ENCODE measurements around the gene COL27A1. TPM values are rescaled to one million over a fixed set of nuclear protein-coding genes. Genes with fewer than 3 reads are reported as not detected.

COL27A1 gene
- total RNA-seq = 10 to 100 TPM; 11.4 to 12.2 TPM

DNA sequence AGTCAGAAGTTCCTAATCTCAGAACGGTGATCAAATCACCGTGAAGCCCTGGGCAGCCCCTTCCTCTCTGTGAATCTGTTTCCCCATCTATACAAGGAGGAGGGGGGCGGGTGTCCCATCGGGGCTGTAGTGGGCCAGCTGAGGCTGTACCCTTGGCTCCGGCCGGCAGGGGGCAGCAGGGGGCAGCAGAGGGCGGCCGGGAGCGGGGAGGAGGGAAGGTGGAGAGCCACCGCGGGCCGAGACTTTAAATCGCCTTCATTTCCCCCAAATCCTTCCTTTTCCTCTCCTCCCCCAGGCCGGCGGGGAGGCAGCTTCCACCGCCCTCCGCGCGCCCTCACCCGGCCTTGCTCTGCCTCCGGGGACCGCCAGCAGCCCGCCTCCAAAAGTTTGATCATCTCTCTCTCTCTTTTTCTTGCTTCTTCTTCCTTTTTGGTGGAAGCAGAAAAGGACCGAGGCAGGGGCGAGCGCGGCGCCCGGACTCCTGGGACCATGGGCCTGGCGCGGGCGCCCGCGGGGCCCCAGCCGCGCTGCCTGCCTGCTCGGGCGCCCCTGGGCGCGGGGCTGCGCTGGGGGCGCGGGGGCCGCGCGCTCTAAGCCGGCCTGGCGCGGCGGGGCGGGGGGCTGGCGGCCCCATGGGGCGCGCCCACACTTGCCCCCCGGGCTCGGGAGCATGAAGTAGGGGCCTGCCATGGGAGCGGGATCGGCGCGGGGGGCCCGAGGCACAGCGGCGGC, at the start of gene COL27A1:
TSS of gene COL27A1 (plus strand) at position 275 of the 732 bp plus-strand sequence. CDS start at position 689, 414 bp downstream.
- Mint-ChIP-seq H3K9me3 (no peaks in the 10 kb centered on the region), H3K4me3 (peak within 1 kb of the TSS; percentile 87), H3K36me3 (peaks cover 3% of the 10 kb centered on the region), H3K27ac (peak within 1 kb of the TSS; percentile 90), H3K4me1 (peaks cover 18% of the 10 kb centered on the region), H3K27me3 (peaks cover 42% of the 10 kb centered on the region)
- DNase-seq = peak; percentile 88

GRCh38 chr9:114107286-114108001, 47.9 kb upstream of the COL27A1 start:
- no peak for DNase-seq
- Mint-ChIP-seq H3K9me3 (peaks cover 3% of the 10 kb centered on the region), H3K27ac (no peak overlapping the region), H3K4me3 (no peak overlapping the region), H3K27me3 (peaks cover 9% of the 10 kb centered on the region), H3K36me3 (no peaks in the 10 kb centered on the region), H3K4me1 (no peaks in the 10 kb centered on the region)

DNA sequence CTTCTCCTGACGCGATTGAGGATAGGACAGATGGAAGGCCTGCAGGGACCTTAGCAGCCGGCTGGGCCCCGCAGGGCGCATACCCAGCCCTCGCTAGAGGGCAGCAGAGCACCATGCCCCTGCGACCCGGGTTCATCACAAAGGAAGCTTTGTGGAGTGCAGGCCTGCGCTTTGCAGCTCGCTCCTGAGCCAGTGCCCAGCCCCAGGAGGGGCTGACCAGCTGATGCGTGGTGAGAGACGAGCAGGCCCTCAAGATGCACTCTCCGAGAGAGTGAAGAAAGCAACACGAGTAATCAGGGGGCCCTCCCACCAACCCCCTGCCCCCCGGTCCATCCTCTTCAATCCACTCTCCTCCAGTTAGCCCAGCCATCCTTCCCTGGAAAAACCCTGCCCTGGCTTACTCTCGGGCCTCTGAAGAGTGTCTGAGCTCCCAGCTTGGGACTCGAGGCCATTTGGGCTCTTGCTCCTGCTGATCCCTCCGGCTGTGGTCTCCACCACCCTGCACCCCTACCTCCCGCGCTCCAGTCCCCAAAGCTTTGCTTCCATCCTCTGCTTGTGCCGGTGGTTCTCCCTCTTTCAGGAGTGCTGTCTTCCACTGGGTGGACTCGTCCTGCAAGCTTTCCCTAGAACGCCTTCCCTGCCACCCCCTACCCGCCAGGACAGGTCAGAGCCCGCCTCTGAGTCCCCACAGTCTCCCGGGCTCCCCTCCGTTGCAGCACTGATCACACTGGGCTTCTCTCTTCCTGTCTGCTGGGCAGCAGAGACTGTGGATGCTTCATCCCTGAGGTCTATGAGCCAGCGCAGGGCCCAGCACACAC, 47.1 kb upstream of the COL27A1 start:
- no peaks in the 10 kb centered on the region for H3K9me3 Mint-ChIP-seq
- H3K27me3 Mint-ChIP-seq = peaks cover 10% of the 10 kb centered on the region
- H3K36me3 Mint-ChIP-seq = no peaks in the 10 kb centered on the region
- no peak overlapping the region for H3K4me3 Mint-ChIP-seq
- peak; percentile 69 for DNase-seq
- H3K4me1 Mint-ChIP-seq = no peaks in the 10 kb centered on the region
- H3K27ac Mint-ChIP-seq = no peak overlapping the region

DNA sequence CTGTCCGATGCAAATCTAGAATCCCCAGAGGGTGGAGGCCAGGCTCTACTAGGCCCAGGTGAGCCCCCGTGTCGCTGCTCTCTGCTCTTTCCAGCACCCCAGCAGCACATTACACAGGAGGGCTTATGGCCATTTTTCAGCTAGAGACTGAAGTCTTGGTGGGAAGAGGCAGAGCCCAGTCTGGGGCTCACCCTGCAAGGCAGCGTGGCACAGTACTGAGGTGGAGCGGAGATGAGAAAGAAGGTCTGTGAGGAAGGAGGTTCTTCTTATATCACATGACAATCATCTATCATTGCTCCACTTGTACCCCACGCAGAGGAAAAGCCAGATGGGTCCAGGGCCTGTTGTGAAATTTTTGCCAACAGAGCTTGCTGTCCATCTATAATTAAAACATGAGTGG, 46.2 kb upstream of the COL27A1 start:
- H3K27me3 Mint-ChIP-seq = peaks cover 16% of the 10 kb centered on the region
- H3K4me3 Mint-ChIP-seq = no peak overlapping the region
- no peaks in the 10 kb centered on the region for H3K9me3 Mint-ChIP-seq
- DNase-seq = no peak
- no peak overlapping the region for H3K27ac Mint-ChIP-seq
- H3K4me1 Mint-ChIP-seq = no peaks in the 10 kb centered on the region
- no peaks in the 10 kb centered on the region for H3K36me3 Mint-ChIP-seq

DNA sequence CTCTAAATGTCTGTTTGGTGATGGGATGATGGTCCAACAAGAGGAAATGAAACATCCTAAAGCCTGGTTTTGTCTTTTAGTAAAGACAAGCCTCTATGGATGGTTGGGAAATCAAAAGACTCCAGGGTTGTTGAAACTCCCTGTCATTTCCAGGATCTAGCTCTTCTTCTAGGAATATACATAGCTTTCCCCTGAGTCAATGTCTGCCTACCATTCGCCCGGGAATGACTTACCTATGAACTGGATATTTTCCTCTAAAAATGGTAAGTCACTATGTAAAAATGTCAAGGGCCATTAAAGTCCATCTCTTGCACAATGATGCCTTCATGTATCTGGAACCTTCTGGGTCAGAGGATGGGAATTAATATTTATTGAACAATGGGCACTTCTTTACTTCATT, 45.2 kb upstream of the COL27A1 start:
- Mint-ChIP-seq H3K27ac (no peak overlapping the region), H3K9me3 (no peaks in the 10 kb centered on the region)

GRCh38 chr9:114112325-114112724, 43.0 kb upstream of the COL27A1 start:
- H3K27ac Mint-ChIP-seq = no peak overlapping the region

More for the DNA sequence above, 45.2 kb upstream of the COL27A1 start:
- H3K4me1 Mint-ChIP-seq = no peaks in the 10 kb centered on the region
- no peak for DNase-seq
- H3K36me3 Mint-ChIP-seq = no peaks in the 10 kb centered on the region
- H3K4me3 Mint-ChIP-seq = no peak overlapping the region
- H3K27me3 Mint-ChIP-seq = peaks cover 17% of the 10 kb centered on the region

GRCh38 chr9:114112778-114113584, 42.4 kb upstream of the COL27A1 start:
- DNase-seq = no peak
- no peak overlapping the region for H3K4me3 Mint-ChIP-seq
- H3K9me3 Mint-ChIP-seq = no peaks in the 10 kb centered on the region
- no peaks in the 10 kb centered on the region for H3K36me3 Mint-ChIP-seq
- no peak overlapping the region for H3K27ac Mint-ChIP-seq
- H3K27me3 Mint-ChIP-seq = peaks cover 26% of the 10 kb centered on the region
- H3K4me1 Mint-ChIP-seq = no peaks in the 10 kb centered on the region

More at GRCh38 chr9:114112325-114112724, 43.0 kb upstream of the COL27A1 start:
- Mint-ChIP-seq H3K27me3 (peaks cover 21% of the 10 kb centered on the region), H3K4me1 (no peaks in the 10 kb centered on the region), H3K9me3 (no peaks in the 10 kb centered on the region), H3K36me3 (no peaks in the 10 kb centered on the region), H3K4me3 (no peak overlapping the region)
- DNase-seq = no peak

DNA sequence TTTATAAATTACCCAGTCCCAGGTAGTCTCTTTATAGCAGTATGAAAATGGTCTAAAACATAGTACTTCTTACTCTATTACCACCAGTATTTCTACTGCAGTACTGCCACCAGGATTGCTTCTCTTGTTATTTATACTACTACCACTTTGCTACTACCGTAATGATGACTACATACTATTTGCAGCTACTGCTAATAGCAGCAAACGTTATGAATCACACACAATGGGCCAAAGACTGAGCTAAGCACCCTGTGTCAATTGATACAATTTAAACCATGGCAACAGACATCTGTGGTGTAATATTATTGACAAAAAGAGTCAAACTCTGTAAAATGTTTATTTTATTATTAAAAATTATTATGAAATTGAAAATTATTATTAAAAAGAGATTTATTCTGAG, 41.0 kb upstream of the COL27A1 start:
- H3K4me3 Mint-ChIP-seq = no peak overlapping the region
- peaks cover 30% of the 10 kb centered on the region for H3K27me3 Mint-ChIP-seq
- H3K36me3 Mint-ChIP-seq = no peaks in the 10 kb centered on the region
- H3K27ac Mint-ChIP-seq = no peak overlapping the region
- no peak for DNase-seq
- H3K4me1 Mint-ChIP-seq = no peaks in the 10 kb centered on the region
- no peaks in the 10 kb centered on the region for H3K9me3 Mint-ChIP-seq

DNA sequence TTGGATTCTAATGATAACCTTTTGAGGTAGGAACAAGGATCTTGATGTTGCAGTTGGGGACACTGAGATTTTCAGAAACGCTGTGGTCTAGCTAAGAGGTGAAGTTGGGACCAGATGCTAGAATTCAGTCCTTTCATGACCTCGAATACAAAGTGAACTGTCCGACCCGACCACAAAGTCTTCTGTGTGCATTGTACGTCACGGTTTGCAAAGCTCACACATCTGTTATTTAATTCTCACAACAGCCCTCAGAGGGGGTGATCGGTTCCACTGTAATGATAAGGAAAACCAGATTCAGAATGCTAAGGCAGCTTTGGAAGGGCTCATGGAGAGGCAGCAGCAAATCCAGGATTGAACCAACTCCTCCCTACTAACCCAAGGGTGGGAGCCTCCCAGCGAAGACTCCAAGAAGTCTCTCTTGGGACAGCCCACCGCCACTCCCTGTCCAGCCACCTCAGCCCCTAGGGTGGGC, 39.6 kb upstream of the COL27A1 start:
- Mint-ChIP-seq H3K36me3 (no peaks in the 10 kb centered on the region), H3K4me3 (no peak overlapping the region), H3K27ac (no peak overlapping the region), H3K27me3 (peaks cover 30% of the 10 kb centered on the region), H3K9me3 (no peaks in the 10 kb centered on the region), H3K4me1 (no peaks in the 10 kb centered on the region)
- DNase-seq = no peak

- DNase-seq = no peak
Measured at GRCh38 chr9:114116126-114116747, 39.1 kb upstream of the COL27A1 start.

GRCh38 chr9:114117614-114117995, 37.7 kb upstream of the COL27A1 start:
- Mint-ChIP-seq H3K27me3 (peaks cover 30% of the 10 kb centered on the region), H3K36me3 (no peaks in the 10 kb centered on the region), H3K4me1 (no peaks in the 10 kb centered on the region), H3K9me3 (no peaks in the 10 kb centered on the region), H3K4me3 (no peak overlapping the region), H3K27ac (no peak overlapping the region)
- DNase-seq = no peak

More at GRCh38 chr9:114116126-114116747, 39.1 kb upstream of the COL27A1 start:
- peaks cover 30% of the 10 kb centered on the region for H3K27me3 Mint-ChIP-seq
- H3K4me3 Mint-ChIP-seq = no peak overlapping the region
- H3K9me3 Mint-ChIP-seq = no peaks in the 10 kb centered on the region
- no peak overlapping the region for H3K27ac Mint-ChIP-seq
- H3K36me3 Mint-ChIP-seq = no peaks in the 10 kb centered on the region
- H3K4me1 Mint-ChIP-seq = no peaks in the 10 kb centered on the region

DNA sequence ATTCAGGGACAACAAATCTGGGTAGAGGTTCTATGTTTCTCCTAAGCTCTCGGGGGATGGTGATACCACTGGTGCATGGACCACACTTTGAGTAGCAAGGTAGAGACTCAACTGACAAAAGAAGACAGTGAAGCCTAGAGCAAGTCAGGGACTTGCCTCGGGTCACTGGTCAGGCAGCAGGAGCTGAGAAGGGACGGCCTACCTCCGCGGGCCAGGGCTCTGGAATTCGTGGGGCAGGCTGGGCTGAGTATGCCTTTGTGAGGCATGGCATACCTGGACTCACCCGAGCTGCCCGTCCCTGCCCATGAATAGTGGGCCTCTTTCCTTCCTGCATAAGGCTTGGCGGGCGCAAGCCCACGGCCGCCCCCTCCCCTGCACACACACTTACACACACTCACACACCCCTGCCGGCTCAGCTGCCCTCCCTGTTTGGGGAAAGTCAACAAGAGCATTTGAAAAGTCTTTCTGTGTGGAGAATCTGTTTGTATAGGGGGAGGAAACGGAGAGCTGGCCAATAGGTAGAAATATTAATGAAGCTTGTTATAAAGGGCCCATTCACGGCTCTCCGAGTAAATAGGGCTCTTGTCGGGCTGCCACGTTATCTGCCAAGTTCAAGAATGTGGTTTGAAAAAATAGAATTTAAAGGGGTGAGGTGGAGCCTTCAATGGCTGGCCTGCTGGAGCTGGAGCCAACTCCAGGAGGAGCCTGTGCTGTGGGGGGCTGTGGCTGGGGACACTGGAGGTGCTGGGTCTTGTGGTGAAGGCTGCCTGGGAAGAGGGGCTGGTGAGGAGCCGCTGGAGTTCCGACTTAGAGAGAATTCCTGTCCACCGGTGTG, 37.1 kb upstream of the COL27A1 start:
- H3K27me3 Mint-ChIP-seq = peaks cover 24% of the 10 kb centered on the region
- H3K4me3 Mint-ChIP-seq = no peak overlapping the region
- no peak overlapping the region for H3K27ac Mint-ChIP-seq
- no peaks in the 10 kb centered on the region for H3K9me3 Mint-ChIP-seq
- H3K4me1 Mint-ChIP-seq = no peaks in the 10 kb centered on the region
- H3K36me3 Mint-ChIP-seq = no peaks in the 10 kb centered on the region
- DNase-seq = no peak
